Measurements from ENCODE around the gene PSME4.

GRCh38 chr2:53865264-53865663, 105.5 kb downstream of the PSME4 start:
- TF ChIP-seq POGZ (CRISPR knock-in tag; IDR thresholded peaks at IDR 0.05) (no peak), ZNF329 (CRISPR knock-in tag; IDR thresholded peaks at IDR 0.05; ENCODE audit: low read depth) (no peak), ZNF768 (CRISPR knock-in tag; IDR thresholded peaks at IDR 0.05) (no peak), CTCF (CRISPR knock-in tag; IDR thresholded peaks at IDR 0.05) (no peak), GABPA (IDR thresholded peaks at IDR 0.05; ENCODE audit: low read depth, low read length) (no peak), GABPA (CRISPR knock-in tag; IDR thresholded peaks at IDR 0.05; ENCODE audit: low read depth) (no peak), DMAP1 (CRISPR knock-in tag; IDR thresholded peaks at IDR 0.05) (no peak), TRIM24 (CRISPR knock-in tag; IDR thresholded peaks at IDR 0.05) (no peak), SNAPC2 (CRISPR knock-in tag; IDR thresholded peaks at IDR 0.05) (no peak)

All from HepG2 (cell line).